HG03045 (cell line): ENCODE data around the gene LGALS3BP.
"Not testable (repeated sequence)": the region's sequence is repeated elsewhere in the genome, so short reads cannot be mapped to it uniquely, and the experiment has no call there.

Experiments used
- ATAC-seq: cut with Tn5 transposase; IDR thresholded peaks from one replicate; pipeline ENCODE4 v1.9.1; 2021; ENCODE audit warnings: mild to moderate bottlenecking, moderate library complexity; ENCODE audit not compliant: unreplicated experiment

The LGALS3BP gene

GRCh38 chr17:78965491-78965924 lies 14.2 kb downstream of the LGALS3BP start:
- ATAC-seq, result no peak

GRCh38 chr17:78963378-78963777 lies 16.3 kb downstream of the LGALS3BP start:
- ATAC-seq, result no peak

DNA sequence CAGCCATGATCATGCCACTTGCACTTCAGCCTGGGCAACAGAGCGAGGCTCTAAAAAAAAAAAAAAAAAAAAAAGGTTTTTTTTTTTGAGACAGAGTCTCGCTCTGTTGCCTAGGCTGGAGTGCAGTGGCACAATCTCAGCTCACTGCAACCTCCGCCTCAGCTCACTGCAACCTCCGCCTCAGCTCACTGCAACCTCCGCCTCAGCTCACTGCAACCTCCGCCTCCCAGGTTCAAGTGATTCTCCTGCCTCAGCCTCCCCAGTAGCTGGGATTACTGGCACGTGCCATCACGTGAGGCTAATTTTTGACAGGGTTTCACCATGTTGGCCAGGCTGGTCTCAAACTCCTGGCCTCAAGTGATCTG lies 16.8 kb downstream of the LGALS3BP start:
- not testable (repeated sequence) for ATAC-seq

DNA sequence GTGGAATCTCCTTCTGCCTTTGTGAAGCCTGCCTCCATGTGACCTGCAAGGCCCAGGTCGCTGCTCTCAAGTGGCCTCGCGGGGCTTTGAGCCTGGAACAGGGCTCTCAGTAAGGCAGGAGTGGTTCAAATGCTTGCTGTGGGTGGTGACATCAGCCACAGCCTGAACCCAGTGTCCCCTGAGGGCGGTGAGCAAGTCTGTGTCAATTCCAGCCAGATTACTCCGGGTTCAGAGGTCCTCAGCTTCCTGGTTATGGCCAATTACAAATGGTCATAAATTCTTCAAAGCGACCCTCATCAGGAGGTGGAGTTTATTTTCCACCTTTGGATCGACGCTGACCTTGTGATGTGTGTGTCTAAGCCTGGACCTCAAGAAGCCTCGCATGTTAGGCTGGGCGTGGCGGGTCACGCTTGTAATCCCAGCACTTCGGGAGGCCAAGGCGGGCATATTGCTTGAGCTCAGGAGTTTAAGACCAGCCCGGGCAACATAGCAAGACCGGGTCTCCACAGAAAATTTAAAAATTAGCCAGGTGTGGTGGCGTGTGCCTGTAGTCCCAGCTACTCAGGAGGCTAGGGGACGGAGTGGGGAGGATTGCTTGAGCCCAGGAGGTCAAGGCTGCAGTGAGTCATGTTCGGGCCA lies 17.3 kb downstream of the LGALS3BP start:
- no peak for ATAC-seq

DNA sequence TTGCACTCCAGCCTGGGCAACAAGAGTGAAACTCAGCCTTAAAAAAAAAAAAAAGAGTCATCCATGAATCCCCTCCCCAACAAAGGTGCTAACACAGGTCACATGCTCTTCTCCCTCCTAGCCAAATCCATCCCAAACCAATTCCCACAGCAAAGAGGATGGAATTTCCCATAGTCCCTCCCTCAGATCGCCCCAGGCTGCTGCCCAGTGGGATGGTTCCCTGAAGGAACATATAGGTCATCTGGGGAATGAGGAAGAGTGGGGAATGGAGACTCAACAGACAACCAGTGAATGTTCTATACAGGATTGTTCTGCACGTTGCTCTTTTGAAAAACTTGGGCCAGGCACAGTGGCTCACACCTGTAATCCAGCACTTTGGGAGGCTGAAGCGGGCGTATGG lies 18.2 kb downstream of the LGALS3BP start:
- no peak for ATAC-seq

DNA sequence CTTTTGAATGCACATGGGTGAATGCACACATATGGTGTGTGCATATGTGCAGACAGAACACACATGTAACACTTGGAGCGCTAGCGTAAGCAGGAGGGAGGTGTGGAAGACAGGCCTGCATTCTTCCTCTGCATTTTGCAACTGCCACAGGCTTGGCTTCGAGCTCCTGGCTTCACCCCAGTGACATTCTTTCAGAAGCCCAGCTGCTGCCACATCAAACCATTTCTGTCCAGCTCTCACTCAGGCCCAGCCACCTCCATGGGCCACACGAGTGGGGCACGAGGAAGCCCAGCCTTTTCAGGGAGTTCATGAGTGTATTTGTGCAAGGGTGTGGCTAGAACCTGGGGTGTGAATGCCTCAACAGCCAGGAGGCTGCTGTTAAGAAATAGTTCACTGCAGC lies 18.8 kb downstream of the LGALS3BP start:
- ATAC-seq, result no peak

- ATAC-seq, result no peak
Measured at GRCh38 chr17:78959803-78960202, 19.9 kb downstream of the LGALS3BP start.

- ATAC-seq, result no peak
Measured at GRCh38 chr17:78958641-78959127, 21.0 kb downstream of the LGALS3BP start.

DNA sequence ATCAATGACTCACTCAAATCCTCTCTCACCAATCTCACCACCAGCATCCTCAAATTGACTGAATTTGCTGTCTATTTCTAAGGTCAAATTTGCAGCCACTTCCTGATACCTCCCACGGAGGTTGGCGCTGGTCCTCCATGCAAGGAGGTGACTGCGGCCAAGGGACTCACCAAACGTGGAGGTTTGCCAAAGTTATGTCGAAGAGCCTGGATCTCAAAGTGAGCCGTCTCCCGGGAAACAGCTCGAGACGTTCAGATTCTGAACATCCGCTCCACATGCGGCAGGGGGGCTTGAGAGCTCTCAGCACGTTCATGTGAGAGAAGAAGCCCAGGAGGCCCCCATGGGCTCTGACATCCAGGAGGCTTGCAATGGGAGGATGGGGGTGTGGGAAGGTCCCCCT lies 22.6 kb downstream of the LGALS3BP start:
- no peak for ATAC-seq

GRCh38 chr17:78956254-78956653 lies 23.5 kb downstream of the LGALS3BP start:
- no peak for ATAC-seq

DNA sequence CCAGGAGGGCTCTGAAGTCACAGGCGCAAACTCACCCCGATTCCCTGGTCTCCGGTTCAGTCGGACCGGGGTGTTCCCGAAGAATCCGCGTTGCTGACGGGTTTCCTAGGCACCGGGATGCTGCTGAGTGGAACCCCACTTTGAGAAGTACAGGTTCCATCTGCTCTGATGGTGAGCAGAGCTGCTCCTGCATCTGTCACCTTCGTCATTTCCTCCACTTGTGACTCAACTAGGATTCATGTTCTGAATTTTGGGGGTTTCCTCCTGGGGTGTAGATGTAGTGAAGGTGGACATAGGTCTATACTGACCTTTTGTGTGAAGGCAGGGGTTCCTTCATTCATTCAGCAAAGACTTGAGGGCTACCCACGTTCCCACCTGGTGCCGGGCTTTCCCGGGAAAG lies 25.0 kb downstream of the LGALS3BP start:
- no peak for ATAC-seq

GRCh38 chr17:78953356-78954350 lies 26.1 kb downstream of the LGALS3BP start:
- no peak for ATAC-seq

DNA sequence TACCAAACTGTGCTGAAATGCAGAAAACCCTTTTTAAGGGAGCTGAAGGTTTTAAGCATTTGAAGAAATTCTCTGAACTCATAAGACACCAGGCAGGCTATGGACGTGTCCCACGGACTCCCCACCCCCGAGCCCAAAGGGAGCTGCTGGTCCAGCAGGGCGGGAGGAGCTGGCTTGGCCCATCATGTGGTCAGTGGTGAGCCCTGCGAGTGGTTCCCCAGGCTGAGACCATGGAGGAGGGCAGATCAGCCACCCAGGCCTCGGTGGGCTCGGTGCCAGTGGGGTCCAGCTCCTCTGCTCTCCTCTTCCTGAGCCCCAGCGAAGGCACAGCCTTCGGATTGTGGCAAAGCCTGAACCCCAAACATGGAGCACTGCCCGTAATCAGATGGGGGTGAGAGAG lies 27.0 kb downstream of the LGALS3BP start:
- ATAC-seq, result no peak

DNA sequence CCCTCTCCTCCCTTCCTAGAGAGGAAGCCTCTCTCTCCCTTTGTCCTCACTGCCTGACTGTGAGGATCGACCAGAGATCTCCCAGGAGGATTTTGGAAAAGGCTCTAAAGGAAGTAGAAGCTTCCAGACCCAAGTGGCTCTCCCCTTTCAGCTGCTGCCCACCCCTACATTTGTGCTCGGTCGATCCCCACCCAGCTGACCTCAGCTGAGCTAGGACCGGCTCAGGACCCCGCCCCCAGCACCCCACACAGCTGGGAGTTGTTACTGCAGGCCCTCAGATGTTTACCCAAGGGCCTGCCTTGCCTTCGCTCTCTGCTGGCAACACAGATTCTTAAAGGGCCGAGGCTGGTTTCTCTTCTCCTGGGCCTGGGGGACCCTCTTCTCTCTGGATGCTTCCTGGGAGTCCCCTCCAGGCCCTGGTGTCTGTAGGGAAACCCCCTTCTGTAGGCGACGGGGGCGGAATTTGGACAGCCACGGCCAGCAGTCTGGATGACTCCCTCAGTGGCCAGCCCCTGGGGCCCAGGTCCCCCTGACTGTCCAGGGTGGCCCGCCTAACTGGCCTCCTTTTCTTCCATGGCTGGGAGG lies 27.7 kb downstream of the LGALS3BP start:
- no peak for ATAC-seq

- ATAC-seq, result no peak
Measured at GRCh38 chr17:78950870-78951269, 28.9 kb downstream of the LGALS3BP start.

GRCh38 chr17:78947235-78948149 lies 32.2 kb downstream of the LGALS3BP start:
- ATAC-seq, result no peak

- ATAC-seq, result no peak
Measured at GRCh38 chr17:78946631-78947030, 33.1 kb downstream of the LGALS3BP start.

DNA sequence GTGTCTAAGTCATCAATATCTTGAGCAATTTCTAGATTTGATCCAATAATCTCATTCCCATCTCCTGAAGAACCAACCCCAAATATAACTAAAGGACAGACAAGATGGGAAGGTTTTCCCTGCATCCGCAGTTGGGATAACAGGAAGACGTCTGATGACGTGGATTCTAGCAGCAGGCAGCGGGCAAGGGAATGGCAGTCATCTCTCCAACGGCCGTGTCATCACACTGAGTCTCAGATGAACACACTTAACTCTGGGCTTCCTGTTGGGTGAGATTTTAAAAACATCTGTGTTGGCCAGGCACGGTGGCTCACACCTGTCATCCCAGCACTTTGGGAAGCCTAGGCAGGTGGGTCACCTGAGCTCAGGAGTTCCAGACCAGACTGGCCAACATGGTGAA lies 33.6 kb downstream of the LGALS3BP start:
- no peak for ATAC-seq

DNA sequence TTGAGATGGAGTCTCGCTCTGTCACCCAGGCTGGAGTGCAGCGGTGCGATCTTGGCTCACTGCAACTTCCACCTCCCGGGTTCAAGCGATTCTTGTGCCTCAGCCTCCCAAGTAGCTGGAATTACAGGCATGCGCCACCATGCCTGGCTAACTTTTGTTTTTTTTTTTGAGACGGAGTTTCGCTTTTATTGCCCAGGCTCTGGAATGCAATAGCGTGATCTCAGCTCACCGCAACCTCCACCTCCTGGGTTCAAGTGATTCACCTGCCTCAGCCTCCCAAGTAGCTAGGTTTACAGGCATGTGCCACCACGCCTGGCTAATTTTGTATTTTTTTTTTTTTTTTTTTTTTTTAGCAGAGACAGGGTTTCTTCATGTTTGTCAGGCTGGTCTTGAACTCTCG lies 34.3 kb downstream of the LGALS3BP start:
- ATAC-seq, result not testable (repeated sequence)

GRCh38 chr17:78944956-78945355 lies 34.8 kb downstream of the LGALS3BP start:
- ATAC-seq, result no peak

GRCh38 chr17:78944026-78944425 lies 35.7 kb downstream of the LGALS3BP start:
- no peak for ATAC-seq
